OCI-LY3 (cell line): ENCODE results near the gene UNC79.

Source experiments
- H2AFZ ChIP-seq: fragments of 200-600, 300-600 bp; shearing (Covaris generic); 2 replicates; pipeline ENCODE4 v1.6.0; 2014; ENCODE audit warnings: antibody characterized with exemption, low read depth, low read length
- H3K27ac ChIP-seq: fragments of 200-600, 300-600 bp; sonication (generic); 2 replicates; pipeline ENCODE4 v1.5.1; 2014; ENCODE audit warnings: mild to moderate bottlenecking, low read length, moderate library complexity, mixed read lengths
- H3K27me3 ChIP-seq: fragments of 200-600, 300-600 bp; sonication (generic); 2 replicates; pipeline ENCODE4 v1.6.1; 2014; ENCODE audit warnings: low read depth, low read length, mixed read lengths
- H3K36me3 ChIP-seq: fragments of 200-600, 300-600 bp; sonication (generic); replicated peaks from 2 replicates; pipeline ENCODE3; 2014; ENCODE audit warnings: low read depth, low read length, mixed read lengths
- H3K4me1 ChIP-seq: fragments of 300-600, 200-600 bp; sonication (generic); 2 replicates; pipeline ENCODE4 v1.6.1; 2014; ENCODE audit warnings: low read length, mixed read lengths
- H3K4me2 ChIP-seq: fragments of 200-600, 300-600 bp; sonication (generic); 2 replicates; pipeline ENCODE4 v1.6.1; 2014; ENCODE audit warnings: low read length, mixed read lengths
- H3K4me3 ChIP-seq: fragments of 300-600, 200-600 bp; sonication (generic); 2 replicates; pipeline ENCODE4 v1.5.1; 2014; ENCODE audit warnings: antibody characterized with exemption, mild to moderate bottlenecking, low read length, moderate library complexity
- H3K79me2 ChIP-seq: fragments of 300-600, 200-600 bp; shearing (Covaris generic); 2 replicates; pipeline ENCODE4 v1.6.1; 2014; ENCODE audit warnings: mild to moderate bottlenecking, low read length, mixed read lengths
- H3K9ac ChIP-seq: fragments of 300-600, 200-600 bp; shearing (Covaris generic); 2 replicates; pipeline ENCODE4 v1.6.0; 2014; ENCODE audit warnings: mild to moderate bottlenecking, low read length, moderate library complexity
- H3K9me3 ChIP-seq: fragments of 200-600, 300-600 bp; shearing (Covaris generic); 2 replicates; pipeline ENCODE4 v1.6.1; 2014; ENCODE audit warnings: low read length, mixed read lengths; ENCODE audit not compliant: insufficient read depth
- H4K20me1 ChIP-seq: fragments of 200-600, 300-600 bp; sonication (generic); 2 replicates; pipeline ENCODE4 v1.6.1; 2016; ENCODE audit warnings: low read length, mixed read lengths; ENCODE audit not compliant: insufficient read depth
- EZH2phosphoT487 ChIP-seq: fragments of 200-600 bp; shearing (Covaris generic); IDR thresholded peaks from 2 replicates; pipeline ENCODE4 v1.6.1; 2018; ENCODE audit warnings: antibody characterized with exemption, mixed run types, low read depth
- TF ChIP-seq, protein P1 (sequence below): fragments of 200-600, 300-600 bp; sonication (generic); IDR thresholded peaks from 2 replicates; pipeline ENCODE4 v1.5.1; 2014; ENCODE audit warnings: antibody characterized with exemption, low read length, low read depth

The UNC79 gene

GRCh38 chr14:93675651-93676050, 244.9 kb downstream of the UNC79 start:
- H3K79me2 ChIP-seq: no peaks in the 10 kb centered on the region
- no peak overlapping the region for H3K27ac ChIP-seq
- no peak overlapping the region for H3K4me2 ChIP-seq
- no peak overlapping the region for H3K9ac ChIP-seq
- no peaks in the 10 kb centered on the region for H3K4me1 ChIP-seq
- no peaks in the 10 kb centered on the region for H4K20me1 ChIP-seq
- peaks cover 14% of the 10 kb centered on the region for H3K27me3 ChIP-seq
- no peak for TF ChIP-seq EZH2phosphoT487
- TF ChIP-seq, protein P1, sequence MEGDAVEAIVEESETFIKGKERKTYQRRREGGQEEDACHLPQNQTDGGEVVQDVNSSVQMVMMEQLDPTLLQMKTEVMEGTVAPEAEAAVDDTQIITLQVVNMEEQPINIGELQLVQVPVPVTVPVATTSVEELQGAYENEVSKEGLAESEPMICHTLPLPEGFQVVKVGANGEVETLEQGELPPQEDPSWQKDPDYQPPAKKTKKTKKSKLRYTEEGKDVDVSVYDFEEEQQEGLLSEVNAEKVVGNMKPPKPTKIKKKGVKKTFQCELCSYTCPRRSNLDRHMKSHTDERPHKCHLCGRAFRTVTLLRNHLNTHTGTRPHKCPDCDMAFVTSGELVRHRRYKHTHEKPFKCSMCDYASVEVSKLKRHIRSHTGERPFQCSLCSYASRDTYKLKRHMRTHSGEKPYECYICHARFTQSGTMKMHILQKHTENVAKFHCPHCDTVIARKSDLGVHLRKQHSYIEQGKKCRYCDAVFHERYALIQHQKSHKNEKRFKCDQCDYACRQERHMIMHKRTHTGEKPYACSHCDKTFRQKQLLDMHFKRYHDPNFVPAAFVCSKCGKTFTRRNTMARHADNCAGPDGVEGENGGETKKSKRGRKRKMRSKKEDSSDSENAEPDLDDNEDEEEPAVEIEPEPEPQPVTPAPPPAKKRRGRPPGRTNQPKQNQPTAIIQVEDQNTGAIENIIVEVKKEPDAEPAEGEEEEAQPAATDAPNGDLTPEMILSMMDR: no peak
- no peaks in the 10 kb centered on the region for H3K36me3 ChIP-seq
- H3K4me3 ChIP-seq: no peak overlapping the region
- H3K9me3 ChIP-seq: no peaks in the 10 kb centered on the region
- H2AFZ ChIP-seq: no peak overlapping the region

DNA sequence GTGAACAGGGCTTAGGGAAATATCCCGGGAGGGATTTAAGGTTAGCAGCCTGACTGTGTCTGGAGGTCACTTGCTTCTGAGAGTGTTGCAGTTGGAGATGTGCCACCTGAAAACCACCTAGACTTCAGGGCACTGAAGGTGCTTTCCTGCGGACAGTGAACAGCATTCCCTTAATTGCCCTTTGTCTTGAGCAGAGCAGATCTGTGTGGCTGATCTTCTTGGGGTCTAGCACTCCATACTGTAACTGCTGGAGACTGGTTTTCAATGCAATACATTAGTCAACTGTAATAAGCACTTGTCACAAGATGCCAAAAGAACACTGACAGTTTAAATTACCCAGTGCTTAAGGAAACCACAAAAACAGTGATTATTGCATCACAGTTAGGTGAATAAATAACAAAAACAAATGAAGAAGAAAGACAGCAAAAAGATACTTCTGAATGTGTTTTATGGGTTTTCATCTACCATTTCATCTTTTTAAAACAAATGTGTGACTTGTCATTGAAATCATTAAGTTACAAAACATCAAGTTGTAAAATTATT, 245.7 kb downstream of the UNC79 start:
- H3K4me2 ChIP-seq: no peak overlapping the region
- no peak overlapping the region for H3K27ac ChIP-seq
- H2AFZ ChIP-seq: no peak overlapping the region
- no peaks in the 10 kb centered on the region for H3K4me1 ChIP-seq
- no peaks in the 10 kb centered on the region for H3K9me3 ChIP-seq
- H4K20me1 ChIP-seq: no peaks in the 10 kb centered on the region
- no peaks in the 10 kb centered on the region for H3K36me3 ChIP-seq
- H3K27me3 ChIP-seq: peaks cover 11% of the 10 kb centered on the region; the same call in 1 of the 2 replicates
- no peak overlapping the region for H3K9ac ChIP-seq
- no peak for TF ChIP-seq EZH2phosphoT487
- TF ChIP-seq, protein P1: no peak
- no peak overlapping the region for H3K4me3 ChIP-seq
- H3K79me2 ChIP-seq: no peaks in the 10 kb centered on the region

DNA sequence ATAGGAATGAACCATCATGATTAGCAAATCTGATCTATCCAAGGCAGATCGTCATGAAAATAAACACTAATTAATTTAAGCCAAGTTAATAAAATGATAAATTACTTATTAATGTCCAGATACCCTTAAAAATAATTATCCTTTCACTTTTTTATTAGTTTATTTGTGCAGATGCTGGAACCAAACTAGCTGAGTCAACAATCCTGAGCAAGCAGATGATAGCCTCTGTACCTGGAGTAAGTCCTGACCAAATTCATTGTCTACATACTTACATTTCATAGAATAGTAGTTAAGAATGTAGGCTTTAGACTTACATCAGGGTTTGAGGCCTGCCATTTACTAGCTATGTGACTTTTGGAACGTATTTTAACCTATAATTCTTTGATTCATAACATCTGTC, 251.7 kb downstream of the UNC79 start:
- H3K27me3 ChIP-seq: peaks cover 1% of the 10 kb centered on the region; the same call in 1 of the 2 replicates
- H3K27ac ChIP-seq: no peak overlapping the region
- no peaks in the 10 kb centered on the region for H3K4me1 ChIP-seq
- H3K9ac ChIP-seq: no peak overlapping the region
- TF ChIP-seq, protein P1: no peak
- TF ChIP-seq EZH2phosphoT487: no peak
- no peak overlapping the region for H3K4me2 ChIP-seq
- no peaks in the 10 kb centered on the region for H3K36me3 ChIP-seq
- H3K4me3 ChIP-seq: no peak overlapping the region
- H3K9me3 ChIP-seq: no peaks in the 10 kb centered on the region
- H3K79me2 ChIP-seq: no peaks in the 10 kb centered on the region
- no peak overlapping the region for H2AFZ ChIP-seq
- H4K20me1 ChIP-seq: no peaks in the 10 kb centered on the region

DNA sequence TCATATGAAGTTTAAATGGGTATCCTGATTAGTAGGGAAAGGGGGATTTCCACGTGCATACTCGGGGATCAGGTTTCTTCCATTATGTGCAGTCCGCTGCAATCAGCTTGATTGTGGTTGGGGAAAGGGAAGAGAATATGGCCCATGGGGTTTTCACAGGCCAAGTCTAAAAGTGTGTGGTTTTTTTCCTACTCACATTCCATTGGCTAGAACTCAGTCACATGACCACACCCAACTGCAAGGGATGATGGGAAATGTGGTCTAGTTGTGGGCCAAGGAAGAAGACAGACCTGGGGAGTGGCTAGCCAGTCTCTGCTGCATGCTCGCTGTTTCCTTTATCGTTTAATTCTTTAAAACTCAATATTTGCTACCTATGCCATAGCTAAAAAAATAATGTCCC, 252.5 kb downstream of the UNC79 start:
- Histone ChIP-seq H4K20me1 (no peaks in the 10 kb centered on the region), H3K27me3 (peaks cover 9% of the 10 kb centered on the region), H3K9ac (no peak overlapping the region), H2AFZ (no peak overlapping the region), H3K4me1 (no peaks in the 10 kb centered on the region), H3K9me3 (no peaks in the 10 kb centered on the region), H3K79me2 (no peaks in the 10 kb centered on the region), H3K4me2 (no peak overlapping the region), H3K36me3 (no peaks in the 10 kb centered on the region), H3K4me3 (no peak overlapping the region), H3K27ac (no peak overlapping the region)
- TF ChIP-seq, protein P1: no peak
- TF ChIP-seq EZH2phosphoT487: no peak
